GM21825 (cell line): Measurements from ENCODE around the gene APC2.
"Not testable (repeated sequence)": the region's sequence is repeated elsewhere in the genome, so short reads cannot be mapped to it uniquely, and the experiment has no call there.

ENCODE experiments used
- ATAC-seq: cut with Tn5 transposase; IDR thresholded peaks from one replicate; pipeline ENCODE4 v1.9.1; 2021; ENCODE audit warnings: mild to moderate bottlenecking, moderate library complexity; ENCODE audit not compliant: unreplicated experiment

Gene APC2

DNA sequence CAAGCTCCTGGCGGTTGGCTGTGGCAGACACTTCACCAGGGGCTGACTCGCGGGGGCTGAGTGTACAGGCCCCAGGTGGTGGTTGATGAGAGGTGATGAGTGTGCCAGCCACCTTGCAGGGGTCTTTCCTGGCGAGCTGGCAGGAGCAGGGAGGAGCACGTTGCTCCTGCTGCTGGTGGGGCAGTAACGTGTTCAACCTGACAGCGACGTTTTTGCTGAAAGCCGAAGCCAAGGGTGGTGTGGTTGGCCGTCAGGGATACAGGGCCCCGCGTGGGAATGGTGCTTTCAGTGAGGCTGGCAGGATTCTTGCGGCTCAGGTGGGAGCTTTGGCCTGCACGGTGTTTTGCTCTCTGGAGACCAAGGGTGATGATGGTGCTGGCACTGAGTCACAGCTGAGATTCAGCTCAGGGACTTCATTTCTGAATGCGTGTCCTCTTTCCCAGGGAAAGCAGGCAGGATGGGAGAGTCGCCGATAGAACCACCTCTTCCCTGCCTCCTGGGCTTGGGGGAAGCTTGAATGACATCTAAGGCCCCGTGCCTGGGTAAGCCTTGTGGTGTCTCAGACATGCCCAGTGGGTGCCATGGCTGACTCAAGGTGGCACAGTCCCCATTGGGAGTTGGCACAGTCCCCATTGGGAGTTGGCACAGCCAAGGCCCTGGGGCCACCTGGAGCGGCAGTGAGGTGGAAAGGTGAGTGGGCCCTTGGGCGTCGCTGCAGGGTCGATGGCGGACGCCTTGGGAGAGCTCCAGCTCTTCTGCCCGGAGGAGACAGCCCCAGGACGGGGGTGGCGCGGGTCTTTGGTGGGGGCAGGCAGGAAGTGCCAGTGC, 33.7 kb upstream of the APC2 start:
- no peak for ATAC-seq

DNA sequence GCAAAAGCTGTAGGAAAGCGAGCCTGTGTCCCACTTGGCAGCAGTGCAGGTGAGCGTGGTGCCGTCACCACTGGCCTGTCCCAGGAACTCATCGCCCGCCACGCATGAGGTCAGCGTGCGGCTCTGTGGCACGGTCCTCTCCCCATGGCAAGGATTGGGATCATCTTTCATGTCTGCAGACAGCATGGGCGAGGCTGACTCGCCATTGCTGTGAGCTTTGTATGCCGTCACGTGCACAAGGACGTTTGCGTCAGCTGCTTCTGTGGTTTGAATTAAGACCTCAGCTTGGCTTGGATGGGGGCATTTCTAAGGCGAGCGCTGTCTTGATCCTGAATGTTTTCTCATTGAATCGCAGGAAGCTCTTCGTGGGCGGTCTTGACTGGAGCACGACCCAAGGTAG, 32.8 kb upstream of the APC2 start:
- no peak for ATAC-seq

DNA sequence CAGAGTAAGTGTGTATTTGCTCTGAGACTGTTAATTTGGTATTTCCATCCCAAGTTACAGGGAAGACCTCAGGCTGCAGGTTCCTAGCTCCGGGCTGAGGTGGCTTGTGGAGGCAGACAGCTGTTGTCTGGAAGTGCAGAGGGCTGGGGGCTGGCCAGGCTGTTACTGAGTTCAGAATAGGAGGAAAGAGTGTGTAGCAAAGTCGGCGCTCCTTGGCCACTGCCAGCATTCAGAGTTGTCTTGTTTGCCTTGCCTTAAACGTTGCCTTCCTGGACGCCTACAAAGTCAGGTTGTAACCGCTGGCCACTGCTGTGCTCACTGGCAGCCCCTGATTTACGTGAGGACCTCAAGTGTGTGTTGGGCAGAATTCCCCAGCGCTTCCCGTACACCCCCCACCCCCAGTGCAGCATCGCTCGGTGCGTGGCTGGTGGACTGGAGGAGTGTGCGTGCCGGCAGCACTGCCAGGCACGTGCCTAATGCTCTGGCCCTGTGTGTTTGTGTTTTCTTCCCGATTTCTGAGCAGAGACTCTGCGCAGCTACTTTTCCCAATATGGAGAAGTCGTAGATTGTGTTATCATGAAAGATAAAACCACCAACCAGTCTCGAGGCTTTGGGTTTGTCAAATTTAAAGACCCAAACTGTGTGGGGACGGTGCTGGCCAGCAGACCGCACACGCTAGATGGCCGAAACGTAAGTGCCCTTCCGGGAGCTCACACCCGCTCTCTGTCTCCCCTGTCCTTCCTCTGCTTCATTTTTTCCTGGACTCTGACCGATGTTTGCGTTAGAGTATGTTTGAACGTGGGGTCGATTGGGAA, 32.0 kb upstream of the APC2 start:
- ATAC-seq = no peak

- ATAC-seq = no peak
Measured at GRCh38 chr19:1418496-1418775, 31.5 kb upstream of the APC2 start.

GRCh38 chr19:1418951-1419738, 30.8 kb upstream of the APC2 start:
- no peak for ATAC-seq

DNA sequence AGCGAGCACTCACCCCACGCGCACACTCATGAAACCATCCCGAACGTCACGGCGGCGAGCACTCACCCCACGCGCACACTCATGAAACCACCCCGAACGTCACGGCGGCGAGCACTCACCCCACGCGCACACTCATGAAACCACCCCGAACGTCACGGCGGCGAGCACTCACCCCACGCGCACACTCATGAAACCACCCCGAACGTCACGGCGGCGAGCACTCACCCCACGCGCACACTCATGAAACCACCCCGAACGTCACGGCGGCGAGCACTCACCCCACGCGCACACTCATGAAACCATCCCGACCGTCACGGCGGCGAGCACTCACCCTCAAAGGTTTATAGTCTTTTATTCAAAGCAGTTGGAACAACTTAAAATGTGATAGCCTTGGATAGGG, 29.8 kb upstream of the APC2 start:
- ATAC-seq = not testable (repeated sequence)

GRCh38 chr19:1420590-1420989, 29.3 kb upstream of the APC2 start:
- ATAC-seq = no peak

- no peak for ATAC-seq
Measured at GRCh38 chr19:1421218-1421957, 28.5 kb upstream of the APC2 start.

GRCh38 chr19:1421958-1422305, 28.0 kb upstream of the APC2 start:
- ATAC-seq = no peak

- no peak for ATAC-seq
Measured at GRCh38 chr19:1422360-1422759, 27.6 kb upstream of the APC2 start.

DNA sequence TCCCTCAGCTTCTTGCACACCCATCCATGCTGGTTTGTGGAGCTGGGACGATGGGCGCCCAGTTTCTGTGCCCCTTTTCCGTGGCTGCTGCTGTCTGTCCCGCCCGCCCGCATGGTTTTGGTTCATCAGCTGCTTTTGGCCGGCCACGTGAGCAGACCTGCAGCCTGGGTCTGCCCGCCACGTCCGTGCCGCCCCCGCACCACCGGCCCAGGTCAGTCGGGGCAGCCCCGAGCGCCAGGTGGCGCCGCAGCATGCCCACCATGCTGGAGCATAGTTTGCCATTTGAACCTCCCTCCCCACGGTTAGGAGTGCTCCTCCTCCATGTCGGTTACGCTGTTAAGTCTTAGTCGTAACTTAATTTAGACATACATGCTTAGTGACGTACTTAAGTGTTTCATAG, 27.0 kb upstream of the APC2 start:
- ATAC-seq = no peak

DNA sequence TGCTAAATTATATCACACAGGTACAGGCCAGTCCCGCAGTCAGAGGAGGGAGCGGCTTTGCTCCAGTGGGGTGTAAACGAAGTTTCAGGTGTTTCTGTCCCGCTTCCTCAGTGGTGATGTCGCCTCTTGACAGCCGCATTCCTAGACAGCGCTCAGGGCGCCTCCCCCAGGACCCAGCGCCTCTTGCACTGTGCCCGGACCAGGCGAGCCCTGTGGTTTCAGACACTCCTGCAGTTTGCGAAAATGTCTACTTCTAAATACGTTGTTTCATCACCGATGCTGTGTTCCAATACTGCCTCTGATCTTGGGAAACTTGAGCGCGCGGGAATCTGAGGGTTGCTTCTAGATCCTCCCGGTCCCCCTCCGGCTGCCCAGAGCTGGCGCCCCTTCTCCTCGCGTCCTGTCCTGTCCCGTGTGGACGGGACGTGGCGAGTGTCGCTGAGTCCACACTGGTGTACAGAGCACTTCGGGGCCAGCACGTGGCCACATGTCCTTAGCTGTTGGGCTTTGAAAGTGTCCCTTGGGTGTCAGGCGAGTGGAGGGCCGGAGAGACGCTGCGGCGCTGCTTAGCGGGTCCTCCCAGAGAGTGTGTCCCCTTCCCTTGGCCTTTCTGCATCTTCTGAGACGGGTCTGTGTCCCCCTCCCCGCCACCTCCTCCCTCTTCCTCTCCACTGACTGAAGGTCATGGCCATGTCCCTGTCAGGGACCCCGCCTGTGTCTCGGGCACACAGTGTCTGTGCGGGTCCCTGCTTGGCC, 26.3 kb upstream of the APC2 start:
- ATAC-seq = no peak

- no peak for ATAC-seq
Measured at GRCh38 chr19:1424192-1424955, 25.5 kb upstream of the APC2 start.

- ATAC-seq = no peak
Measured at GRCh38 chr19:1425102-1425837, 24.7 kb upstream of the APC2 start.

- no peak for ATAC-seq
Measured at GRCh38 chr19:1425902-1426301, 24.0 kb upstream of the APC2 start.

- no peak for ATAC-seq
Measured at GRCh38 chr19:1426736-1427135, 23.2 kb upstream of the APC2 start.

DNA sequence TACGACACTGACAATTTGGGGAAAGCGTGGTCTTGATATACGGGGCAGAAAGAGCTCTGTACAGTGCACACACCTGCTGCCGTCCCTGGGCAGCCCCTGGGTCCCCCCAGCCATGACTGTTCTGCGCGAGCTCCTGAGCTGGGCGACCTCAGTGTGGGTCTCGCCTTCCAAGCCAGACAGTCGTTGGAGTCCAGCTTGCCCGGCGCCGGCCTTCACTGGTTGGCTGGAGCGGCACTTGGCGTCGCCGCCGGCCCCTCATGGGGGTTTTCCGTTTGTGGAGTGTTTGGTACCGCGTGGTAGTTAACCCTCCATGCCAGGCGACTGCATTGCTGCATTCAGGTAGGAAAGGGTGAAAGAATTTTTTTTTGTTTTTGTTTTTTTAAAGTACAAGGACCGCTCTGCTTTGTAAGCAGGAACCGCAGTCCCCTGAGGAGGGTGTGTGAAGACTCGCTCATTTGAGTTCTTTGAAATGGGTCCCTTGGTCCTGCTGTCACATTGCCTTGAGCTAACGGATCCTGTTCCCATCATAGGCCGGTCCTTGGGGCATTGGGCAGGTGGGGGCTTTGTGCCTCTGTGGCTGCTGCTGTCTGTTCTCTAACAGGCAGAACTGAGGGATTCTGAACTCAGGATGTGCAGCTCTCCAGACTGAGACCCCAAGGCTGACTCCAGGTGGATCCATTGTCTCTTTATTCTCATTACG, 22.6 kb upstream of the APC2 start:
- no peak for ATAC-seq

DNA sequence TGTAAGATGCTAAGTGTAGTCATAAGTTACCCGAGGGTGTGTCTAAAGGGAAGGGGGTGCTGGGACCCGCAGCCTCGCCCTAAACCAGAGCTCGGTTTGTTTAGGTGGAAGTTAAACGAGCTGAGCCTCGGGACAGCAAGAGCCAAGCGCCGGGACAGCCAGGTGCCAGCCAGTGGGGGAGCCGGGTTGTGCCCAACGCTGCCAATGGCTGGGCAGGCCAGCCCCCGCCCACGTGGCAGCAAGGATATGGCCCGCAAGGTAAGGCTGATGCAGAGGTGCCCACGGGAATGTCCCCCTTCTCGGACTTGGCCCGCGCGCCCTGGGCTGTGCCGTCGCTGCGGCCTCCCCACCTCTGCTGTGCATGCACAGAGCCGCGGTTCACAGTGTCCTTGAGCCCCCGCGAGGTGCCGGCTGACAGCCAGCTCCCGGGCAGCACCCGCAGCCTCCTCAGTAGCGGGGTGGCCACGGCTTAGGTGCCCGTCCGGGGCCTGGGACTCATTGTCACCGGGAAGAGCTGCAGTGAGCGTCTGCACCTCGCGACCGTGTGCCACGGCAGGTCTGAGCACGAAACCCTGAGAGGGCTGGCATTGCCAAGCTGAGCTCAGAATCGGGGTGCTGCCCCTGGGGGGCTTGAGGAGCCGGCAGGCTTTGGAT, 21.1 kb upstream of the APC2 start:
- ATAC-seq = no peak
